OCI-LY1 (cell line): Measurements from ENCODE around the gene SLC35F3.

Experiments used
- H2AFZ ChIP-seq: fragments of 200-600 bp; sonication (generic), shearing (Covaris generic); 2 replicates; pipeline ENCODE4 v1.6.0; 2014; ENCODE audit warnings: antibody characterized with exemption, mild to moderate bottlenecking, low read length
- H3F3A ChIP-seq: fragments of 200-600 bp; sonication (generic), shearing (Covaris generic); 2 replicates; pipeline ENCODE4 v1.6.0; 2014; ENCODE audit warnings: mild to moderate bottlenecking, antibody characterized with exemption, low read length, moderate library complexity; ENCODE audit not compliant: insufficient read depth
- H3K27ac ChIP-seq: fragments of 200-600 bp; sonication (generic); 2 replicates; pipeline ENCODE4 v1.5.1; 2014; ENCODE audit warnings: low read length, mixed run types, mild to moderate bottlenecking, low read depth; ENCODE audit not compliant: poor library complexity, severe bottlenecking
- H3K27me3 ChIP-seq: fragments of 200-600 bp; sonication (generic); 2 replicates; pipeline ENCODE4 v1.6.0; 2014; ENCODE audit warnings: antibody characterized with exemption, mild to moderate bottlenecking, low read length, moderate library complexity; ENCODE audit not compliant: insufficient read depth
- H3K36me3 ChIP-seq: fragments of 200-600 bp; sonication (generic); 2 replicates; pipeline ENCODE4 v1.6.1; 2014; ENCODE audit warnings: mild to moderate bottlenecking, antibody characterized with exemption, low read length, moderate library complexity, mixed read lengths; ENCODE audit not compliant: insufficient read depth
- H3K4me1 ChIP-seq: fragments of 200-600 bp; sonication (generic); 2 replicates; pipeline ENCODE4 v1.5.1; 2014; ENCODE audit warnings: mild to moderate bottlenecking, low read length, moderate library complexity; ENCODE audit not compliant: insufficient read depth, severe bottlenecking
- H3K4me2 ChIP-seq: fragments of 200-600 bp; sonication (generic), shearing (Covaris generic); 2 replicates; pipeline ENCODE4 v1.6.1; 2014; ENCODE audit warnings: low read length
- H3K4me3 ChIP-seq: fragments of 200-600 bp; sonication (generic); 2 replicates; pipeline ENCODE4 v1.5.1; 2014; ENCODE audit warnings: low read length, low read depth, mild to moderate bottlenecking, mixed read lengths; ENCODE audit not compliant: poor library complexity, severe bottlenecking
- H3K79me2 ChIP-seq: fragments of 200-600 bp; shearing (Covaris generic); 2 replicates; pipeline ENCODE4 v1.6.1; 2016; ENCODE audit warnings: mixed run types, low read length, mixed read lengths; ENCODE audit not compliant: insufficient read depth
- H3K9ac ChIP-seq: fragments of 200-600 bp; sonication (generic), shearing (Covaris generic); 2 replicates; pipeline ENCODE4 v1.6.1; 2014; ENCODE audit warnings: mild to moderate bottlenecking, low read length, mixed read lengths
- H3K9me2 ChIP-seq: fragments of 200-600 bp; sonication (generic), shearing (Covaris generic); 2 replicates; pipeline ENCODE4 v1.6.1; 2014; ENCODE audit warnings: low read depth, mild to moderate bottlenecking, low read length, mixed read lengths
- H3K9me3 ChIP-seq: fragments of 200-600 bp; shearing (Covaris generic); 2 replicates; pipeline ENCODE4 v1.6.1; 2014; ENCODE audit warnings: low read length, mixed read lengths
- H4K20me1 ChIP-seq: fragments of 200-600 bp; sonication (generic), shearing (Covaris generic); 2 replicates; pipeline ENCODE4 v1.6.0; 2016; ENCODE audit warnings: mild to moderate bottlenecking, low read length; ENCODE audit not compliant: insufficient read depth
- CTCF ChIP-seq: fragments of 200-600 bp; sonication (generic), shearing (Covaris generic); IDR thresholded peaks from 2 replicates; pipeline ENCODE4 v1.5.1; 2017; ENCODE audit warnings: mild to moderate bottlenecking, antibody characterized with exemption, low read length, moderate library complexity, mixed read lengths
- EZH2 ChIP-seq: fragments of 200-600 bp; sonication (generic), shearing (Covaris generic); IDR thresholded peaks from 2 replicates; pipeline ENCODE4 v1.8.0; 2017; ENCODE audit warnings: borderline replicate concordance, mixed run types, mild to moderate bottlenecking, antibody characterized with exemption, low read length, moderate library complexity, mixed read lengths

The SLC35F3 gene

GRCh38 chr1:234148350-234148749 lies 243.9 kb downstream of the SLC35F3 start:
- Histone ChIP-seq H3K9ac (no peak overlapping the region), H3K9me3 (no peaks in the 10 kb centered on the region), H3K36me3 (no peaks in the 10 kb centered on the region), H3K9me2 (no peaks in the 10 kb centered on the region), H3K27ac (no peak overlapping the region), H3K4me1 (no peaks in the 10 kb centered on the region), H3F3A (no peaks in the 10 kb centered on the region), H3K27me3 (peaks cover 6% of the 10 kb centered on the region; the same call in 1 of the 2 replicates), H3K4me3 (no peak overlapping the region), H2AFZ (no peak overlapping the region), H3K79me2 (no peaks in the 10 kb centered on the region), H3K4me2 (no peak overlapping the region), H4K20me1 (no peaks in the 10 kb centered on the region)
- no peak for TF ChIP-seq EZH2
- TF ChIP-seq CTCF = no peak

GRCh38 chr1:234148816-234149215 lies 244.3 kb downstream of the SLC35F3 start:
- H3K9me3 ChIP-seq = no peaks in the 10 kb centered on the region
- H3K27ac ChIP-seq = no peak overlapping the region
- no peaks in the 10 kb centered on the region for H3F3A ChIP-seq

GRCh38 chr1:234149217-234149616 lies 244.7 kb downstream of the SLC35F3 start:
- Histone ChIP-seq H3K9me2 (no peaks in the 10 kb centered on the region), H3K36me3 (no peaks in the 10 kb centered on the region), H3K79me2 (no peaks in the 10 kb centered on the region), H3K27me3 (peaks cover 5% of the 10 kb centered on the region; the same call in 1 of the 2 replicates), H3K4me1 (no peaks in the 10 kb centered on the region), H3F3A (no peaks in the 10 kb centered on the region), H2AFZ (no peak overlapping the region), H3K4me2 (no peak overlapping the region), H3K9ac (no peak overlapping the region), H3K4me3 (no peak overlapping the region), H3K27ac (no peak overlapping the region), H4K20me1 (no peaks in the 10 kb centered on the region), H3K9me3 (no peaks in the 10 kb centered on the region)
- no peak for TF ChIP-seq EZH2
- TF ChIP-seq CTCF = no peak

More at GRCh38 chr1:234148816-234149215, 244.3 kb downstream of the SLC35F3 start:
- no peak overlapping the region for H3K4me2 ChIP-seq
- H3K79me2 ChIP-seq = no peaks in the 10 kb centered on the region
- TF ChIP-seq CTCF = no peak
- no peak for TF ChIP-seq EZH2
- H3K27me3 ChIP-seq = peaks cover 6% of the 10 kb centered on the region; the same call in 1 of the 2 replicates
- H2AFZ ChIP-seq = no peak overlapping the region
- no peaks in the 10 kb centered on the region for H3K9me2 ChIP-seq
- H3K4me3 ChIP-seq = no peak overlapping the region
- H3K4me1 ChIP-seq = no peaks in the 10 kb centered on the region
- H3K9ac ChIP-seq = no peak overlapping the region
- no peaks in the 10 kb centered on the region for H3K36me3 ChIP-seq
- H4K20me1 ChIP-seq = no peaks in the 10 kb centered on the region
